Loucy (cell line): Measurements from ENCODE around the gene PAWR.

Source experiments
- H2AFZ ChIP-seq: fragments of 200-600 bp; sonication (generic); 2 replicates; pipeline ENCODE4 v1.6.0; 2016; ENCODE audit warnings: antibody characterized with exemption, mild to moderate bottlenecking, low read length, moderate library complexity
- H3F3A ChIP-seq: fragments of 200-600 bp; 2 replicates; pipeline ENCODE4 v1.6.0; 2016; ENCODE audit warnings: antibody characterized with exemption, low read depth, mild to moderate bottlenecking
- H3K27me3 ChIP-seq: fragments of 200-600 bp; sonication (generic); 2 replicates; pipeline ENCODE4 v1.6.1; 2014; ENCODE audit warnings: low read length, mild to moderate bottlenecking; ENCODE audit not compliant: insufficient read depth, poor library complexity, severe bottlenecking
- H3K36me3 ChIP-seq: fragments of 200-600 bp; sonication (generic); 2 replicates; pipeline ENCODE4 v1.6.1; 2016; ENCODE audit warnings: low read length; ENCODE audit not compliant: insufficient read depth
- H3K4me1 ChIP-seq: fragments of 200-600 bp; sonication (generic); 2 replicates; pipeline ENCODE4 v1.5.1; 2014; ENCODE audit warnings: low read length, mild to moderate bottlenecking; ENCODE audit not compliant: insufficient read depth, poor library complexity, severe bottlenecking
- H3K4me2 ChIP-seq: fragments of 200-600 bp; sonication (generic); 2 replicates; pipeline ENCODE4 v1.6.0; 2014; ENCODE audit warnings: antibody characterized with exemption, low read length, low read depth, mild to moderate bottlenecking; ENCODE audit not compliant: poor library complexity, severe bottlenecking
- H3K4me3 ChIP-seq: fragments of 200-600 bp; sonication (generic); 2 replicates; pipeline ENCODE4 v1.5.1; 2014; ENCODE audit warnings: low read length, mild to moderate bottlenecking, mixed read lengths; ENCODE audit not compliant: poor library complexity, severe bottlenecking
- H3K79me2 ChIP-seq: fragments of 200-600 bp; sonication (generic); 2 replicates; pipeline ENCODE4 v1.6.1; 2014; ENCODE audit warnings: low read length; ENCODE audit not compliant: insufficient read depth
- H3K9ac ChIP-seq: fragments of 200-600 bp; sonication (generic); 2 replicates; pipeline ENCODE4 v1.6.0; 2014; ENCODE audit warnings: mild to moderate bottlenecking, low read depth, low read length, moderate library complexity; ENCODE audit not compliant: poor library complexity, severe bottlenecking
- H3K9me2 ChIP-seq: fragments of 200-600 bp; sonication (generic); replicated peaks from 2 replicates; pipeline ENCODE4 v1.6.1; 2016; ENCODE audit warnings: low read depth, low read length, mixed read lengths
- H3K9me3 ChIP-seq: fragments of 200-600 bp; sonication (generic); 2 replicates; pipeline ENCODE4 v1.6.1; 2014; ENCODE audit warnings: mild to moderate bottlenecking, antibody characterized with exemption, low read length, low read depth; ENCODE audit not compliant: insufficient read depth
- H4K20me1 ChIP-seq: fragments of 200-600 bp; sonication (generic); 2 replicates; pipeline ENCODE4 v1.6.0; 2014; ENCODE audit warnings: antibody characterized with exemption, low read length, mild to moderate bottlenecking; ENCODE audit not compliant: insufficient read depth, poor library complexity, severe bottlenecking
- EZH2phosphoT487 ChIP-seq: fragments of 200-600 bp; IDR thresholded peaks from 2 replicates; pipeline ENCODE4 v1.6.1; 2018; ENCODE audit warnings: antibody characterized with exemption, mild to moderate bottlenecking, moderate library complexity, borderline replicate concordance
- TF ChIP-seq, protein P1 (sequence below): fragments of 200-600 bp; sonication (generic); conservative IDR thresholded peaks from 2 replicates; pipeline ENCODE4 v1.5.1; 2014; ENCODE audit warnings: mild to moderate bottlenecking, antibody characterized with exemption, low read length

The PAWR gene

GRCh38 chr12:79559591-79559990, 131.2 kb downstream of the PAWR start:
- 0 out of 2 replicates have a peak, but pooled peaks cover 3% of the 10 kb centered on the region for H3K9me3 ChIP-seq
- no peaks in the 10 kb centered on the region for H3F3A ChIP-seq
- no peaks in the 10 kb centered on the region for H3K4me1 ChIP-seq
- no peaks in the 10 kb centered on the region for H4K20me1 ChIP-seq
- no peaks in the 10 kb centered on the region for H3K27me3 ChIP-seq
- H3K9me2 ChIP-seq, result no peaks in the 10 kb centered on the region
- no peaks in the 10 kb centered on the region for H3K79me2 ChIP-seq
- no peak overlapping the region for H3K9ac ChIP-seq
- no peak overlapping the region for H3K4me3 ChIP-seq
- H3K4me2 ChIP-seq, result no peak overlapping the region
- TF ChIP-seq, protein P1, sequence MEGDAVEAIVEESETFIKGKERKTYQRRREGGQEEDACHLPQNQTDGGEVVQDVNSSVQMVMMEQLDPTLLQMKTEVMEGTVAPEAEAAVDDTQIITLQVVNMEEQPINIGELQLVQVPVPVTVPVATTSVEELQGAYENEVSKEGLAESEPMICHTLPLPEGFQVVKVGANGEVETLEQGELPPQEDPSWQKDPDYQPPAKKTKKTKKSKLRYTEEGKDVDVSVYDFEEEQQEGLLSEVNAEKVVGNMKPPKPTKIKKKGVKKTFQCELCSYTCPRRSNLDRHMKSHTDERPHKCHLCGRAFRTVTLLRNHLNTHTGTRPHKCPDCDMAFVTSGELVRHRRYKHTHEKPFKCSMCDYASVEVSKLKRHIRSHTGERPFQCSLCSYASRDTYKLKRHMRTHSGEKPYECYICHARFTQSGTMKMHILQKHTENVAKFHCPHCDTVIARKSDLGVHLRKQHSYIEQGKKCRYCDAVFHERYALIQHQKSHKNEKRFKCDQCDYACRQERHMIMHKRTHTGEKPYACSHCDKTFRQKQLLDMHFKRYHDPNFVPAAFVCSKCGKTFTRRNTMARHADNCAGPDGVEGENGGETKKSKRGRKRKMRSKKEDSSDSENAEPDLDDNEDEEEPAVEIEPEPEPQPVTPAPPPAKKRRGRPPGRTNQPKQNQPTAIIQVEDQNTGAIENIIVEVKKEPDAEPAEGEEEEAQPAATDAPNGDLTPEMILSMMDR, result no peak
- no peak for TF ChIP-seq EZH2phosphoT487
- no peak overlapping the region for H2AFZ ChIP-seq
- no peaks in the 10 kb centered on the region for H3K36me3 ChIP-seq

GRCh38 chr12:79558924-79559469, 131.8 kb downstream of the PAWR start:
- H3K9me2 ChIP-seq, result no peaks in the 10 kb centered on the region
- no peak overlapping the region for H3K4me3 ChIP-seq
- no peaks in the 10 kb centered on the region for H3K36me3 ChIP-seq
- no peaks in the 10 kb centered on the region for H3F3A ChIP-seq
- H4K20me1 ChIP-seq, result no peaks in the 10 kb centered on the region
- no peak overlapping the region for H2AFZ ChIP-seq
- H3K4me2 ChIP-seq, result no peak overlapping the region
- no peaks in the 10 kb centered on the region for H3K79me2 ChIP-seq
- H3K9ac ChIP-seq, result no peak overlapping the region
- 0 out of 2 replicates have a peak, but pooled peaks cover 3% of the 10 kb centered on the region for H3K9me3 ChIP-seq
- no peaks in the 10 kb centered on the region for H3K4me1 ChIP-seq
- no peak for TF ChIP-seq EZH2phosphoT487
- TF ChIP-seq, protein P1, result no peak
- no peaks in the 10 kb centered on the region for H3K27me3 ChIP-seq

GRCh38 chr12:79557690-79558315, 133.0 kb downstream of the PAWR start:
- H3K4me1 ChIP-seq, result no peaks in the 10 kb centered on the region
- H3K4me3 ChIP-seq, result no peak overlapping the region
- H3K4me2 ChIP-seq, result no peak overlapping the region
- H3K36me3 ChIP-seq, result no peaks in the 10 kb centered on the region
- no peak overlapping the region for H3K9ac ChIP-seq
- no peaks in the 10 kb centered on the region for H3K27me3 ChIP-seq
- no peaks in the 10 kb centered on the region for H3F3A ChIP-seq
- H4K20me1 ChIP-seq, result no peaks in the 10 kb centered on the region
- H3K9me3 ChIP-seq, result no peaks in the 10 kb centered on the region
- no peaks in the 10 kb centered on the region for H3K9me2 ChIP-seq
- H2AFZ ChIP-seq, result no peak overlapping the region
- TF ChIP-seq, protein P1, result no peak
- no peak for TF ChIP-seq EZH2phosphoT487
- no peaks in the 10 kb centered on the region for H3K79me2 ChIP-seq
